ENCODE data around the gene CD70. TPM values are rescaled to one million over a fixed set of nuclear protein-coding genes. Genes with fewer than 3 reads are reported as not detected.

The CD70 gene
- total RNA-seq, 1 experiment from 2014 or later: 1.2 TPM

GRCh38 chr19:6639439-6639838 is 48.5 kb upstream of the CD70 start:
- Histone ChIP-seq H4K8ac (replicated peaks; ENCODE audit: insufficient read length, low read depth, low read length) (no peak overlapping the region), H3T11ph (ENCODE audit: low read length) (no peak overlapping the region), H3K23ac (ENCODE audit: insufficient read length, low read depth, low read length) (no peak overlapping the region), H3K79me2 (ENCODE audit: insufficient read depth, low read length) (no peaks in the 10 kb centered on the region), H2BK15ac (ENCODE audit: low read depth, low read length) (no peak overlapping the region), H3K4me1 (ENCODE audit: insufficient read depth, low read length) (no peaks in the 10 kb centered on the region), H3K4ac (ENCODE audit: low read depth, low read length) (no peak overlapping the region), H3K79me1 (ENCODE audit: insufficient read depth, low read depth, low read length, poor library complexity, severe bottlenecking) (no peaks in the 10 kb centered on the region), H3K14ac (ENCODE audit: insufficient read depth, low read length) (no peak overlapping the region), H2BK12ac (ENCODE audit: insufficient read length, low read depth, low read length) (no peak overlapping the region), H2BK5ac (ENCODE audit: insufficient read length, low read length) (no peak overlapping the region), H2BK20ac (ENCODE audit: low read depth, low read length, poor library complexity, severe bottlenecking) (no peak overlapping the region), H3K23me2 (ENCODE audit: insufficient read length, low read depth, low read length, poor library complexity, severe bottlenecking) (no peaks in the 10 kb centered on the region), H2BK120ac (ENCODE audit: low read depth, low read length, poor library complexity, severe bottlenecking) (no peak overlapping the region), H4K91ac (ENCODE audit: insufficient read length, low read depth, low read length) (no peak overlapping the region), H3K27ac (ENCODE audit: insufficient read length, low read depth, low read length) (no peak overlapping the region), H3K4me2 (ENCODE audit: insufficient read depth, insufficient read length, low read length) (no peak overlapping the region), H2AK5ac (ENCODE audit: insufficient read length, low read length) (no peak overlapping the region), H2AFZ (ENCODE audit: low read length) (no peak overlapping the region), H3K9ac (ENCODE audit: extremely low read depth, insufficient read length, low read length) (no peak overlapping the region), H3K9me3 (ENCODE audit: control insufficient read depth, low read depth, low read length) (no peaks in the 10 kb centered on the region), H3K18ac (ENCODE audit: insufficient read length, low read depth, low read length) (no peak overlapping the region), H4K20me1 (ENCODE audit: control insufficient read depth, insufficient read depth, insufficient read length) (no peaks in the 10 kb centered on the region), H4K5ac (ENCODE audit: insufficient read length, low read depth, low read length) (no peak overlapping the region), H3K56ac (ENCODE audit: insufficient read length, low read depth, low read length) (no peak overlapping the region), H3K27me3 (ENCODE audit: insufficient read depth, low read length) (no peaks in the 10 kb centered on the region)
- TF ChIP-seq, protein P1, sequence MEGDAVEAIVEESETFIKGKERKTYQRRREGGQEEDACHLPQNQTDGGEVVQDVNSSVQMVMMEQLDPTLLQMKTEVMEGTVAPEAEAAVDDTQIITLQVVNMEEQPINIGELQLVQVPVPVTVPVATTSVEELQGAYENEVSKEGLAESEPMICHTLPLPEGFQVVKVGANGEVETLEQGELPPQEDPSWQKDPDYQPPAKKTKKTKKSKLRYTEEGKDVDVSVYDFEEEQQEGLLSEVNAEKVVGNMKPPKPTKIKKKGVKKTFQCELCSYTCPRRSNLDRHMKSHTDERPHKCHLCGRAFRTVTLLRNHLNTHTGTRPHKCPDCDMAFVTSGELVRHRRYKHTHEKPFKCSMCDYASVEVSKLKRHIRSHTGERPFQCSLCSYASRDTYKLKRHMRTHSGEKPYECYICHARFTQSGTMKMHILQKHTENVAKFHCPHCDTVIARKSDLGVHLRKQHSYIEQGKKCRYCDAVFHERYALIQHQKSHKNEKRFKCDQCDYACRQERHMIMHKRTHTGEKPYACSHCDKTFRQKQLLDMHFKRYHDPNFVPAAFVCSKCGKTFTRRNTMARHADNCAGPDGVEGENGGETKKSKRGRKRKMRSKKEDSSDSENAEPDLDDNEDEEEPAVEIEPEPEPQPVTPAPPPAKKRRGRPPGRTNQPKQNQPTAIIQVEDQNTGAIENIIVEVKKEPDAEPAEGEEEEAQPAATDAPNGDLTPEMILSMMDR (conservative IDR thresholded peaks at IDR 0.05): no peak
- Mint-ChIP-seq H3K4me1 (no peaks in the 10 kb centered on the region), H3K27ac (no peak overlapping the region), H3K4me3 (no peak overlapping the region), H3K9me3 (peaks cover 4 to 49% of the 10 kb centered on the region in 2 experiments), H3K27me3 (ENCODE audit: low read depth) (peaks cover 3% of the 10 kb centered on the region), H3K36me3 (ENCODE audit: insufficient read depth in 1 of 3, low read depth in 3 of 3) (peaks cover 0 to 1% (median 0%) of the 10 kb centered on the region in 3 experiments; a peak in 1 of 7 replicates)
- WGBS (ENCODE audit: extremely low coverage, insufficient read length, low lambda C conversion rate): no CpG with 5 or more reads among the region's 4 CpGs
- DNase-seq: no peak
